NCI-H226 (cell line): Measurements from ENCODE around the gene MACROD2.

Experiments
- DNase-seq: peaks from one replicate; pipeline ENCODE4 v3.0.0-alpha.2; 2015

MACROD2 gene

GRCh38 chr20:15256676-15257568, 1261.6 kb downstream of the MACROD2 start:
- no peak for DNase-seq

GRCh38 chr20:15257569-15257870, 1262.2 kb downstream of the MACROD2 start:
- no peak for DNase-seq

- no peak for DNase-seq
Measured at GRCh38 chr20:15265581-15266309, 1270.4 kb downstream of the MACROD2 start.

GRCh38 chr20:15267935-15268334, 1272.6 kb downstream of the MACROD2 start:
- no peak for DNase-seq

- no peak for DNase-seq
Measured at GRCh38 chr20:15278041-15278440, 1282.7 kb downstream of the MACROD2 start.

GRCh38 chr20:15287329-15287728, 1292.0 kb downstream of the MACROD2 start:
- DNase-seq = no peak

- DNase-seq = no peak
Measured at GRCh38 chr20:15288106-15288505, 1292.8 kb downstream of the MACROD2 start.

GRCh38 chr20:15289337-15289736, 1294.0 kb downstream of the MACROD2 start:
- no peak for DNase-seq

GRCh38 chr20:15292405-15292804, 1297.1 kb downstream of the MACROD2 start:
- DNase-seq = no peak

GRCh38 chr20:15296422-15296821, 1301.1 kb downstream of the MACROD2 start:
- no peak for DNase-seq

- DNase-seq = no peak
Measured at GRCh38 chr20:15297059-15297875, 1302.0 kb downstream of the MACROD2 start.

GRCh38 chr20:15302075-15302474, 1306.8 kb downstream of the MACROD2 start:
- DNase-seq = no peak

GRCh38 chr20:15310361-15310760, 1315.0 kb downstream of the MACROD2 start:
- DNase-seq = peak; percentile 6

GRCh38 chr20:15316556-15316955, 1321.2 kb downstream of the MACROD2 start:
- no peak for DNase-seq

- DNase-seq = no peak
Measured at GRCh38 chr20:15317546-15318232, 1322.4 kb downstream of the MACROD2 start.

- DNase-seq = no peak
Measured at GRCh38 chr20:15318682-15319081, 1323.4 kb downstream of the MACROD2 start.

GRCh38 chr20:15319439-15319838, 1324.1 kb downstream of the MACROD2 start:
- DNase-seq = no peak

GRCh38 chr20:15320941-15321340, 1325.6 kb downstream of the MACROD2 start:
- no peak for DNase-seq

GRCh38 chr20:15327123-15327522, 1331.8 kb downstream of the MACROD2 start:
- DNase-seq = no peak

GRCh38 chr20:15328084-15328483, 1332.8 kb downstream of the MACROD2 start:
- no peak for DNase-seq

- DNase-seq = no peak
Measured at GRCh38 chr20:15332711-15333160, 1337.4 kb downstream of the MACROD2 start.

- no peak for DNase-seq
Measured at GRCh38 chr20:15333170-15333569, 1337.9 kb downstream of the MACROD2 start.

- DNase-seq = no peak
Measured at GRCh38 chr20:15336011-15336410, 1340.7 kb downstream of the MACROD2 start.
